ENCODE data around the gene HAUS1. TPM values are rescaled to one million over a fixed set of nuclear protein-coding genes. Genes with fewer than 3 reads are reported as not detected.

The HAUS1 gene
- total and polyA plus RNA-seq, 2 of the 4 experiments (the other 2 are of a cell fraction): 25.3 to 33.4 TPM

DNA sequence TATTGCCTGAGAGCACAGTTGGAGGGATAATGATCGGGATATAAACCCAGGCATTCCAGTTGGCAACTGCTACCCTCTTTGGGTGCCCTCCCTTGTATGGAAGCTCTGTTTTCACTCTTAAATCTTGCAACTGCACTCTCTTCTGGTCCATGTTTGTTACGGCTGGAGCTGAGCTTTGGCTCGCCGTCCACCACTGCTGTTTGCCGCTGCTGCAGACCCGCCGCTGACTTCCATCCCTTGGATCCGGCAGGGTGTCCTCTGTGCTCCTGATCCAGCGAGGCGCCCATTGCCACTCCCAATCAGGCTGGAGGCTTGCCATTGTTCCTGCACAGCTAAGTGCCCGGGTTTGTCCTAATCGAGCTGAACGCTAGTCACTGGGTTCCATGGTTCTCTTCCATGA is 60.7 kb downstream of the HAUS1 start:
- H3K79me1 ChIP-seq (ENCODE audit: low read depth in 1 of 2, low read length in 2 of 2): no peaks in the 10 kb centered on the region
- no peak overlapping the region for H4K8ac ChIP-seq (ENCODE audit: low read depth in 2 of 2, low read length in 2 of 2)
- H3K9me3 ChIP-seq (ENCODE audit: control insufficient read depth, insufficient read depth, low read length): no peaks in the 10 kb centered on the region
- H3K56ac ChIP-seq (ENCODE audit: extremely low read depth, insufficient read depth, low read length): no peak overlapping the region
- H3K4me2 ChIP-seq (ENCODE audit: low read depth, low read length): no peak overlapping the region
- H3K27ac ChIP-seq (ENCODE audit: insufficient read depth, low read length): no peak overlapping the region
- no peak overlapping the region for H3K18ac ChIP-seq (ENCODE audit: low read depth, low read length)
- peaks cover 15% of the 10 kb centered on the region for H3K9me1 ChIP-seq (ENCODE audit: insufficient read depth, low read length)
- no peak overlapping the region for H3K14ac ChIP-seq (replicated peaks; ENCODE audit: low read depth, low read length)
- no peaks in the 10 kb centered on the region for H3K27me3 ChIP-seq (ENCODE audit: control insufficient read depth, insufficient read depth, low read length)
- ChIA-PET POLR2A (ENCODE audit: unreplicated experiment) (no interaction called here), CTCF (no interaction called here)
- TF ChIP-seq, protein P1, sequence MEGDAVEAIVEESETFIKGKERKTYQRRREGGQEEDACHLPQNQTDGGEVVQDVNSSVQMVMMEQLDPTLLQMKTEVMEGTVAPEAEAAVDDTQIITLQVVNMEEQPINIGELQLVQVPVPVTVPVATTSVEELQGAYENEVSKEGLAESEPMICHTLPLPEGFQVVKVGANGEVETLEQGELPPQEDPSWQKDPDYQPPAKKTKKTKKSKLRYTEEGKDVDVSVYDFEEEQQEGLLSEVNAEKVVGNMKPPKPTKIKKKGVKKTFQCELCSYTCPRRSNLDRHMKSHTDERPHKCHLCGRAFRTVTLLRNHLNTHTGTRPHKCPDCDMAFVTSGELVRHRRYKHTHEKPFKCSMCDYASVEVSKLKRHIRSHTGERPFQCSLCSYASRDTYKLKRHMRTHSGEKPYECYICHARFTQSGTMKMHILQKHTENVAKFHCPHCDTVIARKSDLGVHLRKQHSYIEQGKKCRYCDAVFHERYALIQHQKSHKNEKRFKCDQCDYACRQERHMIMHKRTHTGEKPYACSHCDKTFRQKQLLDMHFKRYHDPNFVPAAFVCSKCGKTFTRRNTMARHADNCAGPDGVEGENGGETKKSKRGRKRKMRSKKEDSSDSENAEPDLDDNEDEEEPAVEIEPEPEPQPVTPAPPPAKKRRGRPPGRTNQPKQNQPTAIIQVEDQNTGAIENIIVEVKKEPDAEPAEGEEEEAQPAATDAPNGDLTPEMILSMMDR (conservative IDR thresholded peaks at IDR 0.05; ENCODE audit: low read depth, low read length): no peak
- TF ChIP-seq RAD21 (IDR thresholded peaks at IDR 0.05; ENCODE audit: low read length) (no peak), BHLHE40 (IDR thresholded peaks at IDR 0.05; ENCODE audit: low read depth, low read length) (no peak), FOS (IDR thresholded peaks at IDR 0.05; ENCODE audit: low read depth, low read length) (no peak), POLR2A (IDR thresholded peaks at IDR 0.05; ENCODE audit: low read depth, low read length) (no peak), SMC3 (IDR thresholded peaks at IDR 0.05; ENCODE audit: low read depth, low read length) (no peak), MXI1 (IDR thresholded peaks at IDR 0.05; ENCODE audit: borderline replicate concordance, low read depth, low read length) (no peak), RFX5 (IDR thresholded peaks at IDR 0.05; ENCODE audit: low read depth, low read length) (no peak), NFE2L2 (IDR thresholded peaks at IDR 0.05; ENCODE audit: low read depth, low read length) (no peak), CHD1 (IDR thresholded peaks at IDR 0.05; ENCODE audit: low read depth, low read length) (no peak), CEBPB (IDR thresholded peaks at IDR 0.05; ENCODE audit: low read depth, low read length) (no peak), RCOR1 (IDR thresholded peaks at IDR 0.05; ENCODE audit: insufficient replicate concordance, low read length) (no peak), MAZ (IDR thresholded peaks at IDR 0.05; ENCODE audit: borderline replicate concordance, low read depth, low read length) (no peak), MAFK (IDR thresholded peaks at IDR 0.05; ENCODE audit: low read depth, low read length) (no peak)
- TF ChIP-seq, protein P2, sequence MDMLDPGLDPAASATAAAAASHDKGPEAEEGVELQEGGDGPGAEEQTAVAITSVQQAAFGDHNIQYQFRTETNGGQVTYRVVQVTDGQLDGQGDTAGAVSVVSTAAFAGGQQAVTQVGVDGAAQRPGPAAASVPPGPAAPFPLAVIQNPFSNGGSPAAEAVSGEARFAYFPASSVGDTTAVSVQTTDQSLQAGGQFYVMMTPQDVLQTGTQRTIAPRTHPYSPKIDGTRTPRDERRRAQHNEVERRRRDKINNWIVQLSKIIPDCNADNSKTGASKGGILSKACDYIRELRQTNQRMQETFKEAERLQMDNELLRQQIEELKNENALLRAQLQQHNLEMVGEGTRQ (IDR thresholded peaks at IDR 0.05; ENCODE audit: low read depth, low read length): no peak
- TF ChIP-seq, protein P3, sequence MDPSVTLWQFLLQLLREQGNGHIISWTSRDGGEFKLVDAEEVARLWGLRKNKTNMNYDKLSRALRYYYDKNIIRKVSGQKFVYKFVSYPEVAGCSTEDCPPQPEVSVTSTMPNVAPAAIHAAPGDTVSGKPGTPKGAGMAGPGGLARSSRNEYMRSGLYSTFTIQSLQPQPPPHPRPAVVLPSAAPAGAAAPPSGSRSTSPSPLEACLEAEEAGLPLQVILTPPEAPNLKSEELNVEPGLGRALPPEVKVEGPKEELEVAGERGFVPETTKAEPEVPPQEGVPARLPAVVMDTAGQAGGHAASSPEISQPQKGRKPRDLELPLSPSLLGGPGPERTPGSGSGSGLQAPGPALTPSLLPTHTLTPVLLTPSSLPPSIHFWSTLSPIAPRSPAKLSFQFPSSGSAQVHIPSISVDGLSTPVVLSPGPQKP (IDR thresholded peaks at IDR 0.05; ENCODE audit: borderline replicate concordance, low read depth, low read length): no peak
- no peak overlapping the region for H2BK20ac ChIP-seq (ENCODE audit: low read depth, low read length)
- intact Hi-C loops (cut with micrococcal nuclease): no loop called here
- H2BK15ac ChIP-seq (ENCODE audit: low read depth, low read length): no peak overlapping the region
- no peak overlapping the region for H2AFZ ChIP-seq (replicated peaks; ENCODE audit: low read length, poor library complexity)
- no peak overlapping the region for H3K9ac ChIP-seq (ENCODE audit: low read depth, low read length)
- no peak overlapping the region for H2AK5ac ChIP-seq (ENCODE audit: low read depth, low read length)
- 93% methylated on average over 13 of the region's 13 CpGs; no CpG with 5 or more reads in 1 of the 2 experiments for WGBS, 2 experiments (ENCODE audit: extremely low coverage in 2 of 2, insufficient read length in 1 of 2)
- dilution Hi-C loops (cut with HindIII; ENCODE audit: low sequenced_read_pairs, unreplicated experiment): no loop called here
- no peak overlapping the region for H3K4me3 ChIP-seq (ENCODE audit: insufficient read depth, low read depth, low read length)
- no peaks in the 10 kb centered on the region for H3K36me3 ChIP-seq (ENCODE audit: control insufficient read depth, insufficient read depth, low read length)
- H3K23ac ChIP-seq (ENCODE audit: low read depth, low read length): no peak overlapping the region
- no peak overlapping the region for H3K4ac ChIP-seq (ENCODE audit: low read depth, low read length)
- H4K91ac ChIP-seq (ENCODE audit: insufficient read depth, low read depth, low read length): no peak overlapping the region
- H2BK5ac ChIP-seq (ENCODE audit: low read depth, low read length, poor library complexity, severe bottlenecking): no peak overlapping the region
- ATAC-seq (ENCODE audit: low read depth) (no peak), DNase-seq (no peak)
- H4K20me1 ChIP-seq (ENCODE audit: insufficient read depth, low read length): no peaks in the 10 kb centered on the region
- peaks cover 4% of the 10 kb centered on the region; the same call in 1 of the 2 replicates for H3K4me1 ChIP-seq (ENCODE audit: control insufficient read depth, insufficient read depth, low read length)
- no peak overlapping the region for H4K5ac ChIP-seq (ENCODE audit: low read depth, low read length)
- in situ Hi-C loops (cut with MboI; ENCODE audit: low sequenced_read_pairs): no loop called here
- no TSS peak for BruUV-seq (replicated peaks)
- H2AK9ac ChIP-seq (replicated peaks; ENCODE audit: low read depth, low read length, poor library complexity): no peak overlapping the region
- H2BK120ac ChIP-seq (ENCODE audit: low read depth, low read length): no peak overlapping the region

All from IMR-90 (cell line).